ENCODE data around the gene ASIP.
"Not testable (repeated sequence)": the region's sequence is repeated elsewhere in the genome, so short reads cannot be mapped to it uniquely, and the experiment has no call there.

ASIP gene, protein sequence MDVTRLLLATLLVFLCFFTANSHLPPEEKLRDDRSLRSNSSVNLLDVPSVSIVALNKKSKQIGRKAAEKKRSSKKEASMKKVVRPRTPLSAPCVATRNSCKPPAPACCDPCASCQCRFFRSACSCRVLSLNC

DNA sequence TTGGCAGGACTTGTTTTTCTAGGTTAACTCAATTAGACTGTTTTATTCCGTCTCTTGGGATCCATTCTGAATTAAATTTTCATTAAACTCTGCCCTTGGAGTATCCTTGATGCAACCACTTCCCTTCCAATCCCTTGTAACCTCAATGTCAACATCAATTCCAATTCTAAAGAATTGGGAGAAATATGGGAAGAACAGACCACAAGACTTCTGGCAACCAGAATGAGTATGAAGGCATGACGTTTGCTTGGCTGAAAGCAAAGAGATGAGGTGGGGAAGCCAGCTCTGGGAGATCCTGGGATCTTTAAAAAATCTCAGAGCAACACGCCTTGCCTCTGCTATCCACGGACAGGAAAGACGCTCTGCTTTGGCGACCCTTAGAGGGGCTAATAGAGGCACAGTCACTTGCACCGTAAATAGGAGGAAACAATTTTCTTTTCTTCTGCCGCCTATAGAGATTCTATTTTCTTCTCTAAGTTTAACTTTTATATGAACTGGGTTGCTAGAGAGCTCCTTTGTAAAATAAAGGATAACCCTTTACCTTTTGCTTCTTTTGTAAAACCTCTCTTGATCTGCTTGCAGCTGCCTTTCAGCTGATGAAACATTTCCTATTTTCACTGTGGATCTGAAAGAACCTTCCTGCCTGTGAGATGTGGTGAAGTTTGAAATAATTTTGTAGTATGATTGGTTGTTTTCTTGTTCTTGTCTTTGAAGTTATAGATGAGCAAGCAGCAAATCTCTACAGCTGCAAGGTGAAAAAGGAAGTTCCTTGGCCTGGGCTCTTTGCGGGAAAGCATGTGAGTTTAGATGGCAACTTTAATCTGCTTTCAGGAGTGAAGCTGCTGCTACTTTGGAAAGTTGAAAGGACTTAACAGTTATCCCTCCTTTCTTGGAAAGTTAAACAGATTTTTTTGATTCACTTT lies at the start of gene ASIP:
ASIP (plus strand) TSS at position 731 of the 923 bp plus-strand sequence. CDS start 18,952 bp downstream, outside the sequence.
- H3K9me3 ChIP-seq (ENCODE audit: insufficient read depth, low read depth, low read length) = no peaks in the 10 kb centered on the region; the same call in none of the 2 replicates
- no peaks in the 10 kb centered on the region for H3K4me1 ChIP-seq (ENCODE audit: insufficient read depth, low read length)
- H3K27ac ChIP-seq (ENCODE audit: low read length) = no peak within 1 kb of the TSS
- H3K9ac ChIP-seq (ENCODE audit: low read depth, low read length) = no peak within 1 kb of the TSS
- H3K36me3 ChIP-seq (ENCODE audit: insufficient read depth, low read depth, low read length) = no peaks in the 10 kb centered on the region
- no peak within 1 kb of the TSS for H3K4me3 ChIP-seq (ENCODE audit: low read length)
- no peaks in the 10 kb centered on the region for H3K27me3 ChIP-seq (ENCODE audit: insufficient read depth, low read length)

- Histone ChIP-seq H3K36me3 (ENCODE audit: insufficient read depth, low read depth, low read length) (no peaks in the 10 kb centered on the region), H3K27ac (ENCODE audit: low read length) (no peak overlapping the region), H3K4me1 (ENCODE audit: insufficient read depth, low read length) (peaks cover 3% of the 10 kb centered on the region; the same call in 1 of the 2 replicates), H3K9me3 (ENCODE audit: insufficient read depth, low read depth, low read length) (no peaks in the 10 kb centered on the region), H3K27me3 (ENCODE audit: insufficient read depth, low read length) (no peaks in the 10 kb centered on the region), H3K4me3 (ENCODE audit: low read length) (no peak overlapping the region), H3K9ac (ENCODE audit: low read depth, low read length) (no peak overlapping the region)
Measured at GRCh38 chr20:34193051-34193450, 48.2 kb upstream of the ASIP start.

- Histone ChIP-seq H3K4me3 (ENCODE audit: low read length) (no peak overlapping the region), H3K27me3 (ENCODE audit: insufficient read depth, low read length) (no peaks in the 10 kb centered on the region), H3K27ac (ENCODE audit: low read length) (no peak overlapping the region), H3K36me3 (ENCODE audit: insufficient read depth, low read depth, low read length) (no peaks in the 10 kb centered on the region), H3K9me3 (ENCODE audit: insufficient read depth, low read depth, low read length) (no peaks in the 10 kb centered on the region), H3K4me1 (ENCODE audit: insufficient read depth, low read length) (no peaks in the 10 kb centered on the region; the same call in 1 of the 2 replicates), H3K9ac (ENCODE audit: low read depth, low read length) (no peak overlapping the region)
Measured at GRCh38 chr20:34199183-34199582, 42.0 kb upstream of the ASIP start.

DNA sequence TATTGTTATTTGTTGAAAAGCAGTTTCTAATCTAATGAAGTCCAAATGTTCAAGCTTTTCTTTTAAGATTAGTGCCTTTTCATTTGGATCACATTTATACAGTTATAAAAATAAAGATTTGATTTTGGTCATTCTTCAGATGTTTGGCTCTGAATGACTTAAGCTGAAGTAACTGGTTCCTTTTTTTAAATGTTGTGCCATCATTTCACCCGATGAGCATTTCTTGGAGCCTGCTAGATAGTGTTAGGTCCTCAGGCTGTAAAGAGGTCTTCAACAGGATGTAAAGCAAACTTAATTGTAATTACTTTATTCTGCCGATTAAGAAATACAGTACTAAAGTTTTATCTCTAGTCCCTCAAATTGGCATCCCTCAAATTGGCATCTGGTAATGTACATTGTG lies 41.2 kb upstream of the ASIP start:
- H3K27ac ChIP-seq (ENCODE audit: low read length) = no peak overlapping the region
- no peaks in the 10 kb centered on the region for H3K27me3 ChIP-seq (ENCODE audit: insufficient read depth, low read length)

GRCh38 chr20:34201531-34201930 lies 39.7 kb upstream of the ASIP start:
- H3K9me3 ChIP-seq (ENCODE audit: insufficient read depth, low read depth, low read length) = no peaks in the 10 kb centered on the region
- no peak overlapping the region for H3K9ac ChIP-seq (ENCODE audit: low read depth, low read length)
- H3K36me3 ChIP-seq (ENCODE audit: insufficient read depth, low read depth, low read length) = no peaks in the 10 kb centered on the region
- H3K27ac ChIP-seq (ENCODE audit: low read length) = no peak overlapping the region
- no peaks in the 10 kb centered on the region for H3K4me1 ChIP-seq (ENCODE audit: insufficient read depth, low read length)
- no peak overlapping the region for H3K4me3 ChIP-seq (ENCODE audit: low read length)
- no peaks in the 10 kb centered on the region for H3K27me3 ChIP-seq (ENCODE audit: insufficient read depth, low read length)

More for the DNA sequence above, 41.2 kb upstream of the ASIP start:
- H3K9me3 ChIP-seq (ENCODE audit: insufficient read depth, low read depth, low read length) = no peaks in the 10 kb centered on the region
- no peak overlapping the region for H3K9ac ChIP-seq (ENCODE audit: low read depth, low read length)
- no peak overlapping the region for H3K4me3 ChIP-seq (ENCODE audit: low read length)
- no peaks in the 10 kb centered on the region; the same call in 1 of the 2 replicates for H3K4me1 ChIP-seq (ENCODE audit: insufficient read depth, low read length)
- H3K36me3 ChIP-seq (ENCODE audit: insufficient read depth, low read depth, low read length) = no peaks in the 10 kb centered on the region

GRCh38 chr20:34205172-34205880 lies 35.9 kb upstream of the ASIP start:
- H3K36me3 ChIP-seq (ENCODE audit: insufficient read depth, low read depth, low read length); H3K4me3 ChIP-seq (ENCODE audit: low read length); H3K9ac ChIP-seq (ENCODE audit: low read depth, low read length); H3K27me3 ChIP-seq (ENCODE audit: insufficient read depth, low read length); H3K9me3 ChIP-seq (ENCODE audit: insufficient read depth, low read depth, low read length); H3K27ac ChIP-seq (ENCODE audit: low read length); H3K4me1 ChIP-seq (ENCODE audit: insufficient read depth, low read length): not testable (repeated sequence)

DNA sequence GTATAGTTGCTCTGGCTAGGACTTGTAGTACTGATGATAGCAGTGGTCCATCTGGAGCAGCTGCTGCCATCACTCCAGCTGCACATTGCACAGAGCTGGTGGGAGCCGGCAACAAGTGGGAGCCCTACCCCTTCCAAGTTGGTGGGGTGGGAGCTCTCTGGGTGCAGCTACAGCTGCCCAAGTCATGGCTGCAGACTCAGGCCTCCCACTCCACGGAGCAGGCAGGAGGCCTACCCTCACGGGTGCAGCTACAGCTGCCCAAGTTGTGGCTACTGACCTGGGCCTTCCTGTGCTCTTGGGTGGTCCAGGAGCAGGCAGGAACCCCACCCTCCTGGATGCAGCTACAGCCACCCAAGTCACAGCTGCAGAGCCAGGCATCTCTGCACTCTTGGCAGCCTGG lies 32.1 kb upstream of the ASIP start:
- Histone ChIP-seq H3K4me1 (ENCODE audit: insufficient read depth, low read length) (no peaks in the 10 kb centered on the region), H3K9ac (ENCODE audit: low read depth, low read length) (no peak overlapping the region), H3K36me3 (ENCODE audit: insufficient read depth, low read depth, low read length) (no peaks in the 10 kb centered on the region), H3K4me3 (ENCODE audit: low read length) (no peak overlapping the region), H3K9me3 (ENCODE audit: insufficient read depth, low read depth, low read length) (peaks cover 3% of the 10 kb centered on the region), H3K27me3 (ENCODE audit: insufficient read depth, low read length) (peaks cover 10% of the 10 kb centered on the region), H3K27ac (ENCODE audit: low read length) (no peak overlapping the region)

- no peak overlapping the region for H3K4me3 ChIP-seq (ENCODE audit: low read length)
- H3K4me1 ChIP-seq (ENCODE audit: insufficient read depth, low read length) = no peaks in the 10 kb centered on the region
- H3K9me3 ChIP-seq (ENCODE audit: insufficient read depth, low read depth, low read length) = peaks cover 3% of the 10 kb centered on the region
- no peak overlapping the region for H3K27ac ChIP-seq (ENCODE audit: low read length)
- no peak overlapping the region for H3K9ac ChIP-seq (ENCODE audit: low read depth, low read length)
- no peaks in the 10 kb centered on the region for H3K36me3 ChIP-seq (ENCODE audit: insufficient read depth, low read depth, low read length)
- H3K27me3 ChIP-seq (ENCODE audit: insufficient read depth, low read length) = peaks cover 21% of the 10 kb centered on the region
Measured at GRCh38 chr20:34210271-34210670, 31.0 kb upstream of the ASIP start.

GRCh38 chr20:34211591-34211990 lies 29.6 kb upstream of the ASIP start:
- peaks cover 33% of the 10 kb centered on the region for H3K27me3 ChIP-seq (ENCODE audit: insufficient read depth, low read length)
- no peak overlapping the region for H3K9ac ChIP-seq (ENCODE audit: low read depth, low read length)
- H3K4me1 ChIP-seq (ENCODE audit: insufficient read depth, low read length) = peaks cover 2% of the 10 kb centered on the region; the same call in 1 of the 2 replicates
- H3K36me3 ChIP-seq (ENCODE audit: insufficient read depth, low read depth, low read length) = no peaks in the 10 kb centered on the region
- H3K27ac ChIP-seq (ENCODE audit: low read length) = no peak overlapping the region
- no peak overlapping the region for H3K4me3 ChIP-seq (ENCODE audit: low read length)
- H3K9me3 ChIP-seq (ENCODE audit: insufficient read depth, low read depth, low read length) = peaks cover 3% of the 10 kb centered on the region

DNA sequence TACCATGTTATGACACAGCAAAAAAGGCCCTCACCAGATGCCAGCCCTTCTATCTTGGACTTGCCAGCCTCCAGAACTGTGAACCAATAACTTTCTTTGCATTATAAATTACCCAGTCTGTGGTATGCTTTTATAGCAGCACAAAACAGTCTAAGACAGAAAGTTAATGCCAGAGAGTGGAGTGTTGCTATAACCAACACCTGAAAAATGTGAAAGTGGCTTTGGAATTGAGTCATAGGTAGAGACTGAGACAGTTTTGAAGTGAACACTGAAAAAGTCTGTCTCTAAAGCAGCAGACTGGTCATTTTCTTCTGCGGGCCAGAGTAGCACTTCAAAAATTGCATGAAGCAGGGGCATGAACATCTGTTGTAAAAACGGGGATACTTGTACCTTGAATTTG lies 28.0 kb upstream of the ASIP start:
- Histone ChIP-seq H3K4me3 (ENCODE audit: low read length) (no peak overlapping the region), H3K27me3 (ENCODE audit: insufficient read depth, low read length) (peaks cover 45% of the 10 kb centered on the region), H3K4me1 (ENCODE audit: insufficient read depth, low read length) (peaks cover 5% of the 10 kb centered on the region; the same call in 1 of the 2 replicates), H3K9me3 (ENCODE audit: insufficient read depth, low read depth, low read length) (no peaks in the 10 kb centered on the region; the same call in 1 of the 2 replicates), H3K9ac (ENCODE audit: low read depth, low read length) (no peak overlapping the region), H3K27ac (ENCODE audit: low read length) (no peak overlapping the region), H3K36me3 (ENCODE audit: insufficient read depth, low read depth, low read length) (no peaks in the 10 kb centered on the region)

DNA sequence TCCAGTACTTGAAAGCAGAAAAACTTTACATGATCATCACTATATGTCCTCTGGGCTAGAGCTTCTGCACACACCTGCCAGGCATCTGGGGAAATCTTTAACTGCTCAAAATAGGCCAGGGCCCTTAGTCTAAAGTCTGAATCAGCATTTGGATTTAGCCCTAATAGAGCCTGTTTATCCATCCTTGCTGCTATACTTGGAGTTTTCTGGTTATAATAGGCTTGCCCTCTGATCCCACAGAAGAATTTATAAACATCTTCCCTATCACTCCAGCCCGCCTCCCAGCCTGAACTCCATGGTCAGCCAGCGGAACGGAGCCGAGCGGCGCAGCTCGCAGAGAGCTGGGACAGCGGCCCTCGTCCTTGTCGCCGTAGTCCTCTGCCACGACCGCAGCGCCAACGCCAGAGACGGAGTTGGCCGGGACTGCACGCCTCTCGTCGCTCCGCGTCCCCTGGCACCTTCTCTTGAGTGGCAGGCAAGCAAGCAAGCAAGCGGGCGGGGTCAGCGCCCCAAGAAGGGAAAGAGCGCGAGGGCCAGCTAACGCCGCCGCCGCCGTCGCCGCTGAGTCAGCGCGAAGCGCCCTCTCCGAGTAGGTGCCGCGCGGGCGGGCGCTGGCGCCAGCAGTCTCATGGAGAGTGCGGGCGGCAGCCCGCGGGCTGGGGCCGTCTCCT lies 25.4 kb upstream of the ASIP start:
- Histone ChIP-seq H3K27ac (ENCODE audit: low read length) (no peak overlapping the region), H3K9me3 (ENCODE audit: insufficient read depth, low read depth, low read length) (no peaks in the 10 kb centered on the region; the same call in 1 of the 2 replicates)

More for the DNA sequence above, 25.4 kb upstream of the ASIP start:
- H3K9ac ChIP-seq (ENCODE audit: low read depth, low read length) = peak overlapping the region; percentile 72; the same call in 1 of the 2 replicates
- no peaks in the 10 kb centered on the region for H3K36me3 ChIP-seq (ENCODE audit: insufficient read depth, low read depth, low read length)
- H3K4me3 ChIP-seq (ENCODE audit: low read length) = peak overlapping the region; percentile 68
- peaks cover 5% of the 10 kb centered on the region; the same call in 1 of the 2 replicates for H3K4me1 ChIP-seq (ENCODE audit: insufficient read depth, low read length)
- H3K27me3 ChIP-seq (ENCODE audit: insufficient read depth, low read length) = peaks cover 47% of the 10 kb centered on the region
